ENCODE results near the gene HS3ST4.
"Not testable (repeated sequence)": the region's sequence is repeated elsewhere in the genome, so short reads cannot be mapped to it uniquely, and the experiment has no call there.

HS3ST4 gene

DNA sequence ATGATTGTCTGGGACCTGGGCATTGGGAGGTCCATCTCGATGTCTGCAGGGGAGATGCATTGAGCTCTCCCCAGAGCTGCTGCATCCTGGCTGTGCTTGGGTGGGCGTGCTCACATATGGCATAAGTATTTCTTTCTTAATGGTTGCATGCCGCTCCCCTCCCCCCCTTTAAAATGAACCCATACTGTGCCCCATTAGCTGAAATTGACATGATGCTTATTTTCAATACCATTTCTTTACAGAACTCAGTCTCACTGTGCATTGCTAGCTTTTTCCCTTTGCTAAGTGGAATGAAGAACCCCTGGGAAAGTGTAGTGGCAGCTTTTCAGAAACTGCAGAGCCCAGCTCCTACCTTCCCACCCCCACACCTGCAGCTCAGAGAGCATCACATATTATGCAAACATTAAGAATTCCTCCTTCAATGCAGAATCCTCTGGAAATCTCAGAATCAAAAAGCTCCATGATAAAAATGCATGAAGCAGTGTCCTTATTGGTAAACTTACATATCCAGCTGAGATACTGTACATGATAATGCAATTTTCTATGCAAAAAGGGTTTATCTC, 56.4 kb downstream of the HS3ST4 start:
- ChIA-PET CTCF (interaction anchor here (0.5 to 0.7 kb wide), 3 partner anchors 33 to 669 kb away, joined by 3 to 6 read pairs (median 5); no protein-coding TSS in a partner anchor), POLR2A (ENCODE audit: low non-redundant PET) (no interaction called here)
- no peak for TF ChIP-seq CTCF (conservative IDR thresholded peaks at IDR 0.05; ENCODE audit: low read depth)
- no peak overlapping the region for H3K27ac ChIP-seq
- DNase-seq (ENCODE audit: low spot score): no peak

GRCh38 chr16:25750488-25751216, 58.9 kb downstream of the HS3ST4 start:
- POLR2A ChIA-PET (ENCODE audit: low non-redundant PET): no interaction called here
- CTCF ChIA-PET: no interaction called here
- DNase-seq (ENCODE audit: low spot score): no peak
- no peak for TF ChIP-seq CTCF (conservative IDR thresholded peaks at IDR 0.05; ENCODE audit: low read depth)
- no peak overlapping the region for H3K27ac ChIP-seq

- no peak overlapping the region for H3K27ac ChIP-seq
- ChIA-PET POLR2A (ENCODE audit: low non-redundant PET) (no interaction called here), CTCF (no interaction called here)
- DNase-seq (ENCODE audit: low spot score): no peak
- no peak for TF ChIP-seq CTCF (conservative IDR thresholded peaks at IDR 0.05; ENCODE audit: low read depth)
These were observed 59.6 kb downstream of the HS3ST4 start for GRCh38 chr16:25751230-25751835.

GRCh38 chr16:25764466-25764865, 72.7 kb downstream of the HS3ST4 start:
- ChIA-PET POLR2A (ENCODE audit: low non-redundant PET) (no interaction called here), CTCF (no interaction called here)
- TF ChIP-seq CTCF (conservative IDR thresholded peaks at IDR 0.05; ENCODE audit: low read depth): no peak
- no peak overlapping the region for H3K27ac ChIP-seq
- DNase-seq (ENCODE audit: low spot score): no peak

DNA sequence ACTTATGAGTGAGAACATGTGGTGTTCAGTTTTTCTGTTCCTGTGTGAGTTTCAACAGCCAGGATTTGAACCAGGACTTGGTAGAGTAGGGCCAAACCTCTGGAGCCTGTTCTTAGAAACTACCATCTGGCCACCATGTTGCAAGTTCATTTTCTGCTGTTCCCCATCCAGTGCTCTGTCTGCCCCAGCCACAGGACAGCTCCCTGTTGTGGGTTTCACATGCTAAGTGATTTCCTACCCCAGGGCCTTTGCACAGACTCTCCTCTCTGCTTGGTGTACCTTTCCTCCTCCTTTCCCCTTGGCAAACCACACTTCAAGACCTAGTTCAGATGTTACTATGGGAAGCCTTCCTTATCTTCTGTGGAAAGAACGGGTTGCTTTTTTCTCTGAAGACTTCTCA, 79.5 kb downstream of the HS3ST4 start:
- no peak for DNase-seq (ENCODE audit: low spot score)
- no peak overlapping the region for H3K27ac ChIP-seq
- no peak for TF ChIP-seq CTCF (conservative IDR thresholded peaks at IDR 0.05; ENCODE audit: low read depth)
- ChIA-PET CTCF (no interaction called here), POLR2A (ENCODE audit: low non-redundant PET) (interaction anchor here (0.7 kb wide), 1 partner anchor 811 kb away, joined by 3 read pairs; no protein-coding TSS in a partner anchor)

DNA sequence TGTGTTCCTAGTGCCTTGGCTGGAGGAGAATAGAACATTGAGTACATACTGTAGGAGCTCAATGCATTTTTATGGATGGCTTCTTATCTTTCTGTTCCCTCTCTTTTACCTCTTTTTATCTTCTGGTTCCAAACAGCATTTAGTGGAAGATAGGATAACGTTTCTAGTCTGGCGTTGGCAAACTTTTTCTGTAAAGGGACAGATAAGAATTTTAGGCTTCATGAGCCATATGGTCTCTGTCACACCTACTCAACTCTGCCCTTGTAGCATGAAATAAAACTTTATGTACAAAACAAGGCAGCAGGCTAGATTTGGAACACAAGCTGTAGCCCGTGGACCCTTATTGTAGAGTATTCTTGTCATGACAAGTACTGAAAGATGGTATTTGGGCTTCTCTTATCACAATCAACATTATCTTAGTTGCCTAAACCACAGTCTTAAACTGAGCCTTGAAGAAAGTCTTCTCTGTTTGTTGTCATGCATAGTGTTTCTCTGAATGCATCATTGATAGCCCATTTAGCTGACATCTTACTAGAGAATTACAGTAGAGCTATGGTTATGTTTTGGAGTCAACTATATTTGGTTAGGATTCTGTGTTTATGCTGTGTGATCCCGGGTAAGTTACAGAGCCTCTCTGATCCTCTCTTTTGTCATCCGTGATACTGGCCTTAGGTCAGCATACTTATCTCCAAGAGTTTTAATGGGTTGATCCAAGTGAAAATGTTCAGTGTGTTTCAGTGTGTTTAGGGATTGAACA, 80.2 kb downstream of the HS3ST4 start:
- DNase-seq (ENCODE audit: low spot score): no peak
- CTCF ChIA-PET: interaction anchor here (0.5 kb wide), 1 partner anchor 1313 kb away, joined by 3 read pairs; no protein-coding TSS in a partner anchor
- no peak overlapping the region for H3K27ac ChIP-seq
- no peak for TF ChIP-seq CTCF (conservative IDR thresholded peaks at IDR 0.05; ENCODE audit: low read depth)
- POLR2A ChIA-PET (ENCODE audit: low non-redundant PET): interaction anchor here (0.6 kb wide), 1 partner anchor 14 kb away, joined by 3 read pairs; no protein-coding TSS in a partner anchor

DNA sequence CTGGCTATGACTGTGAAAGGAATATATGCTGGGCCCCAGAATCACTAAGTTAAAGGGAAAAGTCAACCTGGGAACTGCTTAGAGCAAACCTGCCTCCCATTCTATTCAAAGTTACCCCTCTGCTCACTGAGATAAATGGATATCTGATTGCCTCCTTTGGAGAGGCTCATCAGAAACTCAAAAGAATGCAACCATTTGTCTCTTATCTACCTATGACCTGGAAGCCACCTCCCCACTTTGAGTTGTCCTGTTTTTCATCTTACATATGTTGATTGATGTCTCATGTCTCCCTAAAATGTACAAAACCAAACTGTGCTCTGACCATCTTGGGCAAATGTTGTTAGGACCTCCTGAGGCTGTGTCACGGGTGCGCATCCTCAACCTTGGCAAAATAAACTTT, 84.5 kb downstream of the HS3ST4 start:
- H3K27ac ChIP-seq; POLR2A ChIA-PET (ENCODE audit: low non-redundant PET); CTCF ChIA-PET; DNase-seq (ENCODE audit: low spot score): not testable (repeated sequence)
